Breast epithelium (tissue), 4 donors: ENCODE results near the gene CNTNAP2. TPM values are rescaled to one million over a fixed set of nuclear protein-coding genes. Genes with fewer than 3 reads are reported as not detected.
"Not testable (repeated sequence)": the region's sequence is repeated elsewhere in the genome, so short reads cannot be mapped to it uniquely, and the experiment has no call there.

Experiments
- DNase-seq, 2 donors: peaks; one replicate each; pipeline ENCODE4 v3.0.0-alpha.2; 2019; ENCODE audit warnings: low spot score in 2 of 2
- H3K27ac ChIP-seq, 2 donors: fragments of 200-600 bp; sonication (generic) in 1 of 2; one replicate each; pipeline ENCODE4 v1.5.1; 2016 to 2019; ENCODE audit warnings: mild to moderate bottlenecking in 1 of 2
- H3K27me3 ChIP-seq, 2 donors: fragments of 200-600 bp; sonication (generic) in 1 of 2; one replicate each; pipeline versions ENCODE4 v1.5.1 to v1.6.0; 2017 to 2019; ENCODE audit warnings: control low read depth in 1 of 2, mild to moderate bottlenecking in 1 of 2
- H3K36me3 ChIP-seq: fragments of 200-600 bp; one replicate; pipeline ENCODE4 v1.5.1; 2019
- H3K4me1 ChIP-seq, 2 donors: fragments of 200-600 bp; sonication (generic); one replicate each; pipeline ENCODE4 v1.5.1; 2016 to 2019; ENCODE audit warnings: control low read depth in 1 of 2
- H3K4me3 ChIP-seq, 3 donors: fragments of 200-600 bp; sonication (generic); 1 replicate in 2 of 3; 2 replicates in 1 of 3; pipeline ENCODE4 v1.5.1; 2016 to 2019; ENCODE audit warnings: mild to moderate bottlenecking in 3 of 3, moderate library complexity in 2 of 3
- H3K9me3 ChIP-seq, 2 donors: fragments of 200-600 bp; sonication (generic) in 1 of 2; one replicate each; pipeline ENCODE4 v1.5.1; 2016 to 2019; ENCODE audit warnings: control low read depth in 1 of 2
- CTCF ChIP-seq, 3 donors: fragments of 450-650 bp; IDR thresholded peaks; one replicate each; pipeline ENCODE4 v1.5.1; 2016 to 2017; ENCODE audit warnings: antibody characterized with exemption in 3 of 3, mild to moderate bottlenecking in 3 of 3, moderate library complexity in 3 of 3
- POLR2A ChIP-seq: fragments of 450-650 bp; IDR thresholded peaks from one replicate; pipeline ENCODE4 v1.6.1; 2016; ENCODE audit warnings: antibody characterized with exemption, mild to moderate bottlenecking, moderate library complexity
- POLR2AphosphoS5 ChIP-seq, 3 donors: sonication (generic); formaldehyde crosslinking; IDR thresholded peaks; one replicate each; pipeline ENCODE4 v1.6.1; 2017; ENCODE audit warnings: antibody characterized with exemption in 3 of 3
- intact Hi-C: fragments of 100-400 bp; cut with DNase I; formaldehyde crosslinking; loops from one replicate; pipeline ENCODE4 v1.15.1; 2023; ENCODE audit warnings: low total_unique reads
- total RNA-seq, 3 donors: library from RNA; depleted of rRNA; stranded (reverse); fragments of >200 nt; gene quantifications; one replicate each; pipeline ENCODE4 v1.1.0, GENCODE V29; 2016

CNTNAP2 gene
- total RNA-seq, 3 donors from 2014 or later, result 0.29 to 0.66 TPM; not detected in 1

- TF ChIP-seq POLR2AphosphoS5 (IDR thresholded peaks at IDR 0.05) (no peak), POLR2A (no peak), CTCF (IDR thresholded peaks at IDR 0.05) (no peak)
- Histone ChIP-seq H3K27ac (no peak overlapping the region), H3K4me1 (no peaks in the 10 kb centered on the region), H3K27me3 (no peaks in the 10 kb centered on the region), H3K4me3 (no peak overlapping the region), H3K36me3 (no peaks in the 10 kb centered on the region), H3K9me3 (no peaks in the 10 kb centered on the region)
- intact Hi-C loops, result no loop called here
- no peak for DNase-seq
Observed at GRCh38 chr7:148330124-148330818, 2213.7 kb downstream of the CNTNAP2 start.

GRCh38 chr7:148330822-148331221, 2214.2 kb downstream of the CNTNAP2 start:
- no peaks in the 10 kb centered on the region for H3K27me3 ChIP-seq
- no peaks in the 10 kb centered on the region for H3K9me3 ChIP-seq
- TF ChIP-seq POLR2AphosphoS5 (IDR thresholded peaks at IDR 0.05), result no peak
- no peak for TF ChIP-seq POLR2A
- no peak for TF ChIP-seq CTCF (IDR thresholded peaks at IDR 0.05)
- no peak overlapping the region for H3K27ac ChIP-seq
- H3K4me3 ChIP-seq, result no peak overlapping the region
- intact Hi-C loops, result no loop called here
- no peak for DNase-seq
- no peaks in the 10 kb centered on the region for H3K4me1 ChIP-seq
- no peaks in the 10 kb centered on the region for H3K36me3 ChIP-seq

GRCh38 chr7:148331456-148331855, 2214.9 kb downstream of the CNTNAP2 start:
- H3K4me1 ChIP-seq, intact Hi-C loops, H3K27me3 ChIP-seq, H3K27ac ChIP-seq, H3K36me3 ChIP-seq, H3K4me3 ChIP-seq, H3K9me3 ChIP-seq, DNase-seq: not testable (repeated sequence)

- intact Hi-C loops, result no loop called here
- no peaks in the 10 kb centered on the region for H3K36me3 ChIP-seq
- no peaks in the 10 kb centered on the region for H3K4me1 ChIP-seq
- H3K27me3 ChIP-seq, result peaks cover 0 to 11% of the 10 kb centered on the region in 2 donors
- no peak overlapping the region for H3K4me3 ChIP-seq
- H3K9me3 ChIP-seq, result no peaks in the 10 kb centered on the region
- H3K27ac ChIP-seq, result no peak overlapping the region
- TF ChIP-seq POLR2AphosphoS5 (IDR thresholded peaks at IDR 0.05), result no peak
- no peak for TF ChIP-seq POLR2A
- no peak for TF ChIP-seq CTCF (IDR thresholded peaks at IDR 0.05)
- DNase-seq, result no peak
Observed at GRCh38 chr7:148332191-148333186, 2215.9 kb downstream of the CNTNAP2 start.

- Histone ChIP-seq H3K9me3 (no peaks in the 10 kb centered on the region), H3K4me1 (peaks cover 0 to 3% of the 10 kb centered on the region in 2 donors), H3K36me3 (no peaks in the 10 kb centered on the region), H3K27ac (no peak overlapping the region), H3K4me3 (no peak overlapping the region), H3K27me3 (peaks cover under 1 to 27% of the 10 kb centered on the region in 2 donors)
- DNase-seq, result no peak
- intact Hi-C loops, result no loop called here
- TF ChIP-seq POLR2AphosphoS5 (IDR thresholded peaks at IDR 0.05) (no peak), POLR2A (no peak), CTCF (IDR thresholded peaks at IDR 0.05) (no peak)
Observed at GRCh38 chr7:148334441-148334956, 2217.9 kb downstream of the CNTNAP2 start.
